ENCODE results near the gene FRAT2. TPM values are rescaled to one million over a fixed set of nuclear protein-coding genes. Genes with fewer than 3 reads are reported as not detected.

FRAT2 gene
- total RNA-seq, 8 experiments from 2014 or later: 6.4 to 14.9 (median 12.7) TPM

DNA sequence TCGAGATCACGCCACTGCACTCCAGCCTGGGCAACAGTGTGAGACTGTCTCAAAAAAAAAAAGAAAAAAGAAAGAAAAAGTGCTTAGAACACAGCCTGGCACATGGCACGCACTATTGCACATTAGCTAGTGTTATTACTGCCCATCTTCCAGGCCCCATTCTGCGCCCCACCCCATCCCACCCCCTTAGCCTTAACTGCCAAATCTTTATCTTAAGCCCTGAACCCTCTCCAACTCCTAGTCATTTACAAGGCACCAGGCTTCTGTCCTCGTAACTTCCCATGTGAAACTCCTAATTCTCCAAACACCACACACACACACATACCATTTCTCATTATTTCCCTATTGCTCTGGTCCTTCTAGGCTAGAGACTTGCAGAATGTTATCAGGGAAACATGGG is 4.8 kb downstream of the FRAT2 start:
- H3K4me3 ChIP-seq: no peak overlapping the region
- ATAC-seq (replicated peaks in 6 of 8): no peak
- in situ Hi-C loops (cut with MboI; ENCODE audit: low pct_unique_long_range_greater_than_20kb in 2 of 9, low sequenced_read_pairs in 9 of 9, unreplicated experiment in 9 of 9): no loop called here

DNA sequence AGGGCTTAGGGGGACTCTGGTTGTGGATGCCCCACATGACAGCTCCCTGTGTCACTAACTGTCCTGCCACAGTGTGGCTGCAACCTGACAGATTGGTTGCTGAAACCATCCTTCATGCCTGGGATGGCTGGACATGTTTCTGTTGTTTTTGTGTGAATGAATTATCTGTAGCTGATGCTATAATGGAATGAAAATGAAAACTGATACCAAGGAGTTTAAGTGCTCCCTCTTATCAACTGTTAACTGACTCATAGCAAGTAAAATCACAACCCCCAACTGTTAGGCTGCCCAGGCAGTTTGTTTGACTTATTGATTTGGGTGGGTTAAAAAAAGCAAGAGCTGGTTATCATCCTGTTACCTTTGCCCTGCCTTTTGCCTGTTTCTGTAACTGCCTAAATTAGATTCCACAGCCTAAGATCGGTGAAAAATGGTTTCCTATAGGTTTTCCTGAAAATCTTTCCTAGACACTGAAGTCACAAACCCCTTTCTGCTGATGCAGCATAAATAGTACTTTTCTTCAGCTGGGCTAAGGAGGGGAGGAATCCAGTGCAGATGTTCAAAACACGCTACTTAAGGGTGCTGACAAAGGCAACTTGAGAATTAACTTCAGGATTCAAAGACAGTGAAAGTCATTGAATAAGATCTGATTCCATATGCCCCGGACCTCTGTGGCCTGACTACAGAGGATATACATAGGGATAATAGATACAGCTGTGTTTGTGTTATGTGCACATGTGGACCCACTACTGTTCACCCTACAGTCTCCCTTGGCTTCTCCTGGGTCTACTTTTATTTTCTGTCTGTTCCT is 5.7 kb downstream of the FRAT2 start:
- in situ Hi-C loops (cut with MboI; ENCODE audit: low pct_unique_long_range_greater_than_20kb in 2 of 9, low sequenced_read_pairs in 9 of 9, unreplicated experiment in 9 of 9): no loop called here
- WGBS, 10 experiments: 67 to 100% (median 87%) methylated on average over 1 to 3 of the region's 3 CpGs; no CpG with 5 or more reads in 2 of the 10 experiments
- Histone ChIP-seq H3K4me1 (replicated peaks in 1 of 2) (peaks cover 12 to 16% of the 10 kb centered on the region in 2 donors), H3K4me3 (no peak overlapping the region), H3K27ac (no peak overlapping the region)
- no peak for ATAC-seq (replicated peaks in 6 of 8)

More for the DNA sequence above, 4.8 kb downstream of the FRAT2 start:
- Histone ChIP-seq H3K27ac (no peak overlapping the region), H3K4me1 (replicated peaks in 1 of 2) (peaks cover 12 to 16% of the 10 kb centered on the region in 2 donors)
- WGBS, 10 experiments: 100% methylated on average over 1 of the region's 5 CpGs; no CpG with 5 or more reads in 7 of the 10 experiments

DNA sequence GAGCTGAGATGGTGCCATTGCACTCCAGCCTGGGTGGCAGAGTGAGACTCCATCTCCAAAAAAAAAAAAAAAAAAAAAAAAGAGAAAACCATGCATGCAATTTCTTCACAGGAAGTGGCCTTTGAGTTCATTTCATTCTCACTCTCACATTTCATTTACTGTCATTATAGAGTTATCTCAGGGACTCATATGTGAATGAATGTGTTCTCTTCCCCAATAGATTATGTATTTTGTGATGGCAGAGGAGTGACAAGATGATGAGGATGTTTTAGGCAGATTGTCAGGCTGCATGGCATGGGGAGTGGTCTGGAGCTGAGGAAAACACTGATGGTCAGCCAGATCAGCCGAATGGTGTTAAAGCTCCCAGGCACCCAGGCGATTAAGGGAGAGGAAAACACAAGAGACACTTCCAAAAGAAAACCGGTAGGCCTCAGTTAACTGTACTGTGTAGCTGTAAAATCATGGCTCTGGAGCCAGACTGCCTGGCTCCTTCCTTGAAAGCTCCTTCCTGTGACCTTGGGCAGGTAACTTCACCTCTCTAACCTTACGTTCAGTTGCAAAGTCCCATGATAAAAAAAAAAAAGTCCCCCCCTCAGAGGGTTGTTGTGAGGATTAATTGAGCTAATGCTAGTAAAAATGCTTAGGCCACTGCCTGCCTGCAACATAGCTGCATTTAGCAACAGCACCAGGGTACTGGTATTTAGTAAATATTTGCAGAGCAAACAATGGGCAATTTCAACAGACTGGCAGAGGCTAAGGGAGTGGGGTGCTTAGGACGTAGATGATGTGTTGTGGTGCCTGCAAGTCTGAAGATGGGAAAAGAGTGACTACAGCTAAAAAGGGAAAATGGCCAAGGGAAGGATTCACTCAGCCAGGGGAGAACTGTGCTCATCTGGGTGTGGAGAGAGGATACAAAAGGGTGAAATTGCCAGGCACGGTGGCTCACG is 6.9 kb downstream of the FRAT2 start:
- H3K4me1 ChIP-seq (replicated peaks in 1 of 2): peaks cover 12 to 16% of the 10 kb centered on the region in 2 donors
- H3K27ac ChIP-seq: no peak overlapping the region
- 62 to 100% (median 80%) methylated on average over 1 to 5 of the region's 7 CpGs; no CpG with 5 or more reads in 1 of the 10 experiments for WGBS, 10 experiments
- in situ Hi-C loops (cut with MboI; ENCODE audit: low pct_unique_long_range_greater_than_20kb in 2 of 9, low sequenced_read_pairs in 9 of 9, unreplicated experiment in 9 of 9): no loop called here
- peak in 4 of 8 experiments; percentile 7 to 86 (median 48) for ATAC-seq (replicated peaks in 6 of 8)
- H3K4me3 ChIP-seq: no peak overlapping the region

DNA sequence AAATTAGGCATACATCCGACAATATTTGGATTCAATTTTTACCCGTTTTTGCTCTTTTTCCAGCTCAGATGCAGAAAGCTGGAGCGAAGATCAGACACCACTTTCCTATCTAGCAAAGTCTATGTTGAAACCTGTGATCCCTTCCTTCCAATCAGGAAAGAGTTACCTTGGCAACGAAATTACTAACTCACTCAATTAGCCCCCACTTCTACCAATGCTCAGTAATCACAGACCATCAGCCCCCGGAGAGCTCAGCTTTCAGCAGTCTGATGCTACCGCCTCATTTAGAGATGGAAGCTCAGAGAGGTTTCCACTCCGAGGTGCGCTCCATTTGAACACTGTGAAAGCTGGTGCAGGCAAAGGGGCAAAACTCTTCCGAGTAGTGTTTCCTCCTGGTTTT is 8.8 kb downstream of the FRAT2 start:
- Histone ChIP-seq H3K27ac (no peak overlapping the region), H3K4me3 (no peak overlapping the region), H3K4me1 (replicated peaks in 1 of 2) (peaks cover 17 to 20% of the 10 kb centered on the region in 2 donors)
- in situ Hi-C loops (cut with MboI; ENCODE audit: low pct_unique_long_range_greater_than_20kb in 2 of 9, low sequenced_read_pairs in 9 of 9, unreplicated experiment in 9 of 9): no loop called here
- peak in 1 of 8 experiments; percentile 28 for ATAC-seq (replicated peaks in 6 of 8)
- 61 to 100% (median 77%) methylated on average over 2 to 8 of the region's 9 CpGs for WGBS, 10 experiments

DNA sequence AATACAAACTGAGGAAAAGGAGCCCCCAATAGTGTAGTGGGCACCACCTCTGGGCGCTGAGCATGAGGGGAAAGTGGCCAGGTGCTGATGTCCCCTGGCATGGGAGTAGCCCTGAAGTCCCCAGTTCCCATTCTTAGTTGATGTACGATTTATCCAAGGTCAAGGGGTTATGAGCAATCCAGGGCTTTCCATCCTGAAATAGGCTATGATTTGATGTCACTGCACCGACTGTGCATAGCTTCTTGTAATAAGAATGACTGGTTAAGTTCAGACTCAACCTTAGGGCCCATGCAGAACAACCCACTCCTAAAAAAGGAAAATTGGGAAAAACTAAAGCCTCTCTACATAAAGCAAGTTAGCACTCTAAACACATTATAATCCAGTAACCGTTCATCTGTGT is 11.0 kb downstream of the FRAT2 start:
- Histone ChIP-seq H3K4me1 (replicated peaks in 1 of 2) (peaks cover 21 to 27% of the 10 kb centered on the region in 2 donors), H3K27ac (no peak overlapping the region), H3K4me3 (no peak overlapping the region)
- ATAC-seq (replicated peaks in 6 of 8): no peak
- in situ Hi-C loops (cut with MboI; ENCODE audit: low pct_unique_long_range_greater_than_20kb in 2 of 9, low sequenced_read_pairs in 9 of 9, unreplicated experiment in 9 of 9): no loop called here
- WGBS, 10 experiments: 0 to 100% (median 86%) methylated on average over 1 to 3 of the region's 4 CpGs; no CpG with 5 or more reads in 3 of the 10 experiments

DNA sequence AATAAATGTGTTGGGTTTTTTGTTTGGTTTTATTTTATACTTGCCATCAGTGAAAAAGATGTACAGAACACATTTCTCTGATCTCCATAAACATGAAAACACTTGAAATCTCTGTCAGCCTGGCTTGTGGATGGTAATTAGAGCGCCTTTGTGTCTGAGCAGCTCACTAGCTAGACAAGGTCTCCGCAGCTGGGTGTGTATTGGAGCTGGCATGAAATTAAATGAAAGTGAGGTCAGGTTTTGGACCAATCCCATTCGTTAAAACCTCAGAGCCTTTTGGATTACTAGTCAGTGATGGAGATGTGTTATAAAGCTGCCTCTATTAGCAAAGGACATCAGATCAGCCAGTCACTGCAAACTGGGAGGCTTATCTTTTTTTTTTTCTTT is 12.7 kb downstream of the FRAT2 start:
- in situ Hi-C loops (cut with MboI; ENCODE audit: low pct_unique_long_range_greater_than_20kb in 2 of 9, low sequenced_read_pairs in 9 of 9, unreplicated experiment in 9 of 9): no loop called here
- H3K4me3 ChIP-seq: peak overlapping the region; percentile 46 to 98 (median 97)
- peak overlapping the region in 1 of 2 donors; percentile 60 for H3K27ac ChIP-seq
- 26 to 100% (median 51%) methylated on average over 1 to 3 of the region's 3 CpGs; no CpG with 5 or more reads in 2 of the 10 experiments for WGBS, 10 experiments
- peak in 2 of 8 experiments; percentile 4 to 10 for ATAC-seq (replicated peaks in 6 of 8)
- H3K4me1 ChIP-seq (replicated peaks in 1 of 2): peaks cover 24 to 27% of the 10 kb centered on the region in 2 donors

DNA sequence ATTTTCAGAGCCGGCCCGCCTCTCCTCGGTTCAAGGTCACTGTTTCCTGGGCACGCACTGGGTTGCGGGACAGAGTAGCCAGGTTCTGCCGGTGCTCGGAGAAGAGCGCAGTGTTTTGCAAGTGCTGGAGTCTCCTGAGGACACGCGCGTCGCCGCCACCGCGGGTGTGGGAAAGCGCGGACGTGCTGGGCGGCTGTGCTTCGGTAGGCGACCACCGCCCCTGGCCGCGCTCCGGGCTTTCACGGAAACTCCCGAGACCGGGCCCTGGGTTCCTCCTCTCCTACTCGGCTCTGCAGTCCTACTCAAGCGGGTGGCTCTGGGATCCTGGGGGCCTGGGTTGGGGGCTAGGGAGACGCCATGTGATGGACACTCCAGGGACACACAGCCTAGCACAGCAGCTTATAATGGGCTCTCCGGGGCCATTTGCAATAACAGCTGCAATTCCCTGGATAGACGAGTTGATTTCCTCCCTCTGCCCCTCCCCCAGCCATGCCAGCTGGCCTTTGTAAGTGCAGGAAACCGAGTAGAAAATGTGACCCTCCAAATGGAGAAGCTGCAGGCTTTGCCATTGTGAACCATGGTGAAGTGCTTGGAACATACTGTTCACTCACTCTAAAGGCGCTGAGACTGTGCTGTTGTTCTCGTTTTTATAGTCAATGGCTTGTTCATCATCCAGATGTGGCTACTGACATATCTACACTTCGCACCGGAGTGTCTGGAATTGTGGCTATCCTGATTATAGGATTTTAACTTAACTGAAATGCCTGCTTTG is 13.3 kb downstream of the FRAT2 start:
- in situ Hi-C loops (cut with MboI; ENCODE audit: low pct_unique_long_range_greater_than_20kb in 2 of 9, low sequenced_read_pairs in 9 of 9, unreplicated experiment in 9 of 9): no loop called here
- peak overlapping the region; percentile 46 to 98 (median 97) for H3K4me3 ChIP-seq
- H3K27ac ChIP-seq: peak overlapping the region in 1 of 2 donors; percentile 60
- peak in 4 of 8 experiments; percentile 5 to 22 (median 11) for ATAC-seq (replicated peaks in 6 of 8)
- 4 to 15% (median 14%) methylated on average over 7 to 24 of the region's 38 CpGs; no CpG with 5 or more reads in 7 of the 10 experiments for WGBS, 10 experiments
- peaks cover 24 to 27% of the 10 kb centered on the region in 2 donors for H3K4me1 ChIP-seq (replicated peaks in 1 of 2)

DNA sequence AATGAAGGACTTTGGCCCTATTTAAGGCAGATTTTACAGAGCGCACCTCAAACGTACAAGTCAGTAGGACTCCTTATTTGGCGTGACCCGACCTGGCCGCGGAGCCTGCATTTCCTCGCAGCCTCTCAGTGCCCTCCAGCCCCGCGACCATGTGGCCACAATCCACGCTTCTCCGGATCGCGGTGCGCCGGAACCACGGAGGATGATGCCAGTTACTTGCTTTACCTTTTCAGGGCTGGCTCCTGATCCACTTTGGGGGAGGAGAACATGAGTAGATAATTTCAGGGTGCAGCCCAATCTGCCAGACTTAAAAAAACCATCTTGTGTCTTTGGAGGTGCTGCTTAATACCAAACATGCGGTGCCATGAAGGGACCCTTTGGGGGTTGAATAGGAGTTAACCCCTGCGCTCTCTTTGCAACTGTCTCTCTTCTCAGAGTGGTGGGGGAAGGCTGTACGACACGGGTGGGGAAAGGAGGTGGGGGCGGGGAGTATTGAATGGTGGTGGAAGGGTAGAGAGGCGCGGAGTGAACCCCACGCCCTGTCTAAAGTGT is 14.0 kb downstream of the FRAT2 start:
- Histone ChIP-seq H3K27ac (peak overlapping the region in 1 of 2 donors; percentile 60), H3K4me3 (peak overlapping the region; percentile 46 to 98 (median 97)), H3K4me1 (replicated peaks in 1 of 2) (peaks cover 24 to 26% of the 10 kb centered on the region in 2 donors)
- in situ Hi-C loops (cut with MboI; ENCODE audit: low pct_unique_long_range_greater_than_20kb in 2 of 9, low sequenced_read_pairs in 9 of 9, unreplicated experiment in 9 of 9): no loop called here
- ATAC-seq (replicated peaks in 6 of 8): no peak
- 7 to 70% (median 20%) methylated on average over 2 to 16 of the region's 24 CpGs; no CpG with 5 or more reads in 3 of the 10 experiments for WGBS, 10 experiments

DNA sequence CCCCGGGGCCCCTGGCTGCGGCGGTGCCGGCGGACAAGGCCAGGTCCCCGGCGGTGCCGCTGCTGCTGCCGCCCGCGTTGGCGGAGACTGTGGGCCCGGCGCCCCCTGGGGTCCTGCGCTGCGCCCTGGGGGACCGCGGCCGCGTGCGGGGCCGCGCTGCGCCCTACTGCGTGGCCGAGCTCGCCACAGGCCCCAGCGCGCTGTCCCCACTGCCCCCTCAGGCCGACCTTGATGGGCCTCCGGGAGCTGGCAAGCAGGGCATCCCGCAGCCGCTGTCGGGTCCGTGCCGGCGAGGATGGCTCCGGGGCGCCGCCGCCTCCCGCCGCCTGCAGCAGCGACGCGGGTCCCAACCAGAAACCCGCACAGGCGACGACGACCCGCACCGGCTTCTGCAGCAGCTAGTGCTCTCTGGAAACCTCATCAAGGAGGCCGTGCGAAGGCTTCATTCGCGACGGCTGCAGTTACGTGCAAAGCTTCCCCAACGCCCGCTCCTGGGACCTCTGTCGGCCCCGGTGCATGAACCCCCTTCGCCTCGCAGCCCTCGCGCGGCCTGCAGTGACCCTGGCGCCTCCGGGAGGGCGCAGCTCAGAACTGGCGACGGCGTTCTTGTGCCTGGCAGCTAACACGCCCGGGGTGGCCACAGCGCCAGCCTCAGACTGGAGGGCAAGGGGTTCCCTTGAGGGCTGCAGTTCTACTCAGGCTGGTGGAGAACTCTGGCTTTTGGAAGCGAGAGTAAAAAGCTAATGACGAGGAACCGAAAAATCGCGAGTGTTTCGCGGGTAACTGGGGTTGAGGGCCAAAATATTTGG is 14.7 kb downstream of the FRAT2 start:
- in situ Hi-C loops (cut with MboI; ENCODE audit: low pct_unique_long_range_greater_than_20kb in 2 of 9, low sequenced_read_pairs in 9 of 9, unreplicated experiment in 9 of 9): no loop called here
- Histone ChIP-seq H3K27ac (peak overlapping the region; percentile 99 to 100), H3K4me3 (peak overlapping the region; percentile 46 to 98 (median 97)), H3K4me1 (replicated peaks in 1 of 2) (peaks cover 24% of the 10 kb centered on the region in 2 donors)
- 0 to 20% (median 5%) methylated on average over 1 to 18 of the region's 83 CpGs; no CpG with 5 or more reads in 3 of the 10 experiments for WGBS, 10 experiments
- peak; percentile 13 to 53 (median 42) for ATAC-seq (replicated peaks in 6 of 8)

DNA sequence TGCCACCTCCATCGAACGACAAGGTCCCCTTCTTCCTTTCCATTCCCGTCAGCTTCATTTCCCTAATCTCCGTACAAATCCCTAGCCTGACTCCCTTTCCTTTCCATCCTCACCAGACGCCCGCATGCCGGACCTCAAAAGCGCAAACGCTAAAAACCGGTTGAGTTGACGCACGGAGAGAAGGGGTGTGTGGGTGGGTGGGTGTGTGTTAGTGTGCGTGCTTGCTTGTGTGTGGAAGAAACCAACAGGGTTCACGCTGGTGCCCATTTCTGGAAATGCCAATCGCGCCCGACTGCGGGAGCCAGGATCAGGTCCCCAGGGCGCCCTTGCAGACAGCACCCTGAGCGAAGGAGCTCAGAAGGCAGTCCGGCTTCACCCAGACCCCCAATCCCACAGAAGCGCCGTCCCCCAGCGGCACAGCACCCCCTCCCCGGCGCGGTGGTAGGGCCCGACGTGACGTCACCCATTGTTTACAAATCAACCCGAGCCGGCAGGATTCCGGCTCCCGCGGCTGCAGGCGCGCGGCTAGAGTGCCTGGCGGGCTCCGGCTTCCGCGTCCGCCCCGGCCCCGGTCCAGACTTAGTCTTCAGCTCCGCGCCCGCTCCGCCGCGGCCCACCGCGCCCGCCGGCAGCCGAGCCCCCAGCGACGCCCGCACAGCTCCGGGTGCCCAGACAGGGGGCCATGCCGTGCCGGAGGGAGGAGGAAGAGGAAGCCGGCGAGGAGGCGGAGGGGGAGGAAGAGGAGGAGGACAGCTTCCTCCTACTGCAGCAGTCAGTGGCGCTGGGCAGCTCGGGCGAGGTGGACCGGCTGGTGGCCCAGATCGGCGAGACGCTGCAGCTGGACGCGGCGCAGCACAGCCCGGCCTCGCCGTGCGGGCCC is 15.5 kb downstream of the FRAT2 start, which contains the start of gene FRAT1:
TSS of gene FRAT1 (plus strand) at position 500 of the 880 bp plus-strand sequence. CDS start at position 683, 183 bp downstream.
- ATAC-seq (replicated peaks in 6 of 8): peak; percentile 79 to 89 (median 82)
- peak within 1 kb of the TSS; percentile 46 to 98 (median 97) for H3K4me3 ChIP-seq
- H3K4me1 ChIP-seq (replicated peaks in 1 of 2): peaks cover 24% of the 10 kb centered on the region in 2 donors
- in situ Hi-C loops (cut with MboI; ENCODE audit: low pct_unique_long_range_greater_than_20kb in 2 of 9, low sequenced_read_pairs in 9 of 9, unreplicated experiment in 9 of 9): no loop called here
- H3K27ac ChIP-seq: peak within 1 kb of the TSS; percentile 99 to 100
- WGBS, 10 experiments: 0 to 8% (median 1%) methylated on average over 1 to 9 of the region's 79 CpGs; no CpG with 5 or more reads in 4 of the 10 experiments
